ENCODE results near the gene PSMB7.

GRCh38 chr9:124372038-124372437 lies 43.2 kb downstream of the PSMB7 start:
- TF ChIP-seq, protein P1, sequence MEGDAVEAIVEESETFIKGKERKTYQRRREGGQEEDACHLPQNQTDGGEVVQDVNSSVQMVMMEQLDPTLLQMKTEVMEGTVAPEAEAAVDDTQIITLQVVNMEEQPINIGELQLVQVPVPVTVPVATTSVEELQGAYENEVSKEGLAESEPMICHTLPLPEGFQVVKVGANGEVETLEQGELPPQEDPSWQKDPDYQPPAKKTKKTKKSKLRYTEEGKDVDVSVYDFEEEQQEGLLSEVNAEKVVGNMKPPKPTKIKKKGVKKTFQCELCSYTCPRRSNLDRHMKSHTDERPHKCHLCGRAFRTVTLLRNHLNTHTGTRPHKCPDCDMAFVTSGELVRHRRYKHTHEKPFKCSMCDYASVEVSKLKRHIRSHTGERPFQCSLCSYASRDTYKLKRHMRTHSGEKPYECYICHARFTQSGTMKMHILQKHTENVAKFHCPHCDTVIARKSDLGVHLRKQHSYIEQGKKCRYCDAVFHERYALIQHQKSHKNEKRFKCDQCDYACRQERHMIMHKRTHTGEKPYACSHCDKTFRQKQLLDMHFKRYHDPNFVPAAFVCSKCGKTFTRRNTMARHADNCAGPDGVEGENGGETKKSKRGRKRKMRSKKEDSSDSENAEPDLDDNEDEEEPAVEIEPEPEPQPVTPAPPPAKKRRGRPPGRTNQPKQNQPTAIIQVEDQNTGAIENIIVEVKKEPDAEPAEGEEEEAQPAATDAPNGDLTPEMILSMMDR (IDR thresholded peaks at IDR 0.05) = no peak
- TF ChIP-seq POLR2A (IDR thresholded peaks at IDR 0.05) = no peak

Measured in lower leg skin (tissue), 3 donors.